SK-N-SH (cell line): Measurements from ENCODE around the gene FLT1. TPM values are rescaled to one million over a fixed set of nuclear protein-coding genes. Genes with fewer than 3 reads are reported as not detected.

Experiments
- CTCF ChIA-PET: fragments of 300-600, 350-600 bp; formaldehyde crosslinking; extraction: SDS; loops from one replicate; lab custom pipeline; 2021; lab: Yijun Ruan, JAX
- POLR2A ChIA-PET: fragments of 350-600 bp; sonication (Branson Sonifier 250); formaldehyde crosslinking; extraction: SDS; loops from one replicate; lab custom pipeline; 2020; ENCODE audit warnings: antibody characterized with exemption, inconsistent platforms; lab: Yijun Ruan, JAX
- DNase-seq: peaks from one replicate; pipeline ENCODE4 v3.0.0; 2012
- H2AFZ ChIP-seq: fragments of 200-600 bp; sonication (generic); 2 replicates; pipeline ENCODE4 v1.8.1; 2016; ENCODE audit warnings: antibody characterized with exemption, mild to moderate bottlenecking, low read depth
- H3F3A ChIP-seq: fragments of 200-600 bp; sonication (generic); replicated peaks from 2 replicates; pipeline ENCODE3; 2016; ENCODE audit warnings: antibody characterized with exemption, mild to moderate bottlenecking; ENCODE audit not compliant: insufficient read depth
- H3K27ac ChIP-seq, 2 experiments: fragments of 200-500 bp in 1 of 2; fragments of 200-600 bp in 1 of 2; sonication (Bioruptor generic) in 1 of 2; sonication (generic), shearing (Covaris generic) in 1 of 2; 2 replicates each; pipeline versions ENCODE4 v1.5.1 to v1.6.1; 2014 to 2016; ENCODE audit warnings: low read depth in 2 of 2, inconsistent platforms in 1 of 2, low read length in 1 of 2, mild to moderate bottlenecking in 1 of 2, mixed read lengths in 1 of 2
- H3K27me3 ChIP-seq: fragments of 200-600 bp; sonication (generic), shearing (Covaris generic); 2 replicates; pipeline ENCODE4 v1.6.1; 2016; ENCODE audit warnings: mixed run types; ENCODE audit not compliant: insufficient read depth
- H3K36me3 ChIP-seq, 2 experiments: fragments of 200-500 bp in 1 of 2; fragments of 200-600 bp in 1 of 2; sonication (Bioruptor generic) in 1 of 2; sonication (generic) in 1 of 2; replicated peaks in 1 of 2; 2 replicates each; pipeline versions ENCODE3 to v1.5.1; 2014 to 2016; ENCODE audit warnings: low read length in 1 of 2, mild to moderate bottlenecking in 1 of 2; ENCODE audit not compliant: insufficient read depth in 2 of 2, control insufficient read depth in 1 of 2
- H3K4me1 ChIP-seq, 2 experiments: fragments of 200-500 bp in 1 of 2; fragments of 200-600 bp in 1 of 2; sonication (Bioruptor generic) in 1 of 2; sonication (generic), shearing (Covaris generic) in 1 of 2; 2 replicates each; pipeline versions ENCODE4 v1.5.1 to v1.6.1; 2014 to 2016; ENCODE audit warnings: low read depth in 1 of 2, low read length in 1 of 2, mixed run types in 1 of 2; ENCODE audit not compliant: insufficient read depth in 2 of 2, control insufficient read depth in 1 of 2
- H3K4me2 ChIP-seq: fragments of 200-600 bp; sonication (generic), shearing (Covaris generic); 2 replicates; pipeline ENCODE4 v1.6.1; 2017; ENCODE audit warnings: mixed run types
- H3K4me3 ChIP-seq, 2 experiments: fragments of 200-500 bp in 1 of 2; fragments of 200-600 bp in 1 of 2; sonication (Bioruptor generic) in 1 of 2; sonication (generic), shearing (Covaris generic) in 1 of 2; 2 replicates each; pipeline versions ENCODE4 v1.5.1 to v1.8.1; 2014 to 2016; ENCODE audit warnings: low read depth in 2 of 2, inconsistent platforms in 1 of 2, low read length in 1 of 2, mild to moderate bottlenecking in 1 of 2, mixed read lengths in 1 of 2, moderate library complexity in 1 of 2
- H3K79me2 ChIP-seq: fragments of 200-600 bp; sonication (generic); 2 replicates; pipeline ENCODE4 v1.8.1; 2017; ENCODE audit warnings: mild to moderate bottlenecking; ENCODE audit not compliant: insufficient read depth
- H3K9ac ChIP-seq: fragments of 200-600 bp; sonication (generic); 2 replicates; pipeline ENCODE4 v1.6.1; 2017; ENCODE audit warnings: mixed run types
- H3K9me2 ChIP-seq: fragments of 200-600 bp; sonication (generic); 2 replicates; pipeline ENCODE4 v1.6.1; 2017; ENCODE audit warnings: mixed run types
- H3K9me3 ChIP-seq: fragments of 200-600 bp; sonication (generic); 2 replicates; pipeline ENCODE4 v1.6.1; 2017; ENCODE audit warnings: mixed run types, mild to moderate bottlenecking, moderate library complexity
- H4K20me1 ChIP-seq: fragments of 200-600 bp; sonication (generic); 2 replicates; pipeline ENCODE4 v1.6.1; 2017; ENCODE audit warnings: mild to moderate bottlenecking, mixed run types; ENCODE audit not compliant: insufficient read depth
- CHD2 ChIP-seq: fragments of 150-350 bp; IDR thresholded peaks from 2 replicates; pipeline ENCODE4 v1.6.1; 2018; ENCODE audit warnings: low read length; ENCODE audit not compliant: partially characterized antibody
- CTCF ChIP-seq: fragments of 200-600 bp; sonication (generic); IDR thresholded peaks from 2 replicates; pipeline ENCODE4 v1.6.1; 2017; ENCODE audit warnings: antibody characterized with exemption, mild to moderate bottlenecking, moderate library complexity
- EP300 ChIP-seq, 2 experiments: IDR thresholded peaks; 2 replicates each; pipeline versions ENCODE4 v1.4.0 to v1.6.1; 2012; ENCODE audit warnings: borderline replicate concordance in 1 of 2, low read depth in 1 of 2, low read length in 1 of 2
- EZH2phosphoT487 ChIP-seq: fragments of 200-600 bp; sonication (generic); IDR thresholded peaks from 2 replicates; pipeline ENCODE4 v1.6.1; 2017; ENCODE audit warnings: low read depth, mixed run types, mild to moderate bottlenecking, antibody characterized with exemption, moderate library complexity, borderline replicate concordance
- FOXJ3 ChIP-seq: sonication (generic); formaldehyde crosslinking; IDR thresholded peaks from 2 replicates; pipeline ENCODE4 v1.5.1; 2020; ENCODE audit warnings: mild to moderate bottlenecking, missing genetic modification reagents
- IRF3 ChIP-seq: fragments of 150-350 bp; IDR thresholded peaks from 2 replicates; pipeline ENCODE4 v1.6.1; 2016; ENCODE audit warnings: mild to moderate bottlenecking, low read depth, low read length
- NFIC ChIP-seq: IDR thresholded peaks from 2 replicates; pipeline ENCODE4 v1.4.0; 2012; ENCODE audit warnings: borderline replicate concordance
- PBX3 ChIP-seq: IDR thresholded peaks from 2 replicates; pipeline ENCODE4; 2012
- RCOR1 ChIP-seq: fragments of 150-350 bp; IDR thresholded peaks from 2 replicates; pipeline ENCODE4 v1.6.1; 2017; ENCODE audit warnings: antibody characterized with exemption, low read length
- REST ChIP-seq: IDR thresholded peaks from 2 replicates; pipeline ENCODE4 v1.6.1; 2012; ENCODE audit warnings: mild to moderate bottlenecking, low read depth, low read length, moderate library complexity
- RFX5 ChIP-seq: IDR thresholded peaks from 2 replicates; pipeline ENCODE4 v1.6.1; 2012; ENCODE audit warnings: mild to moderate bottlenecking, improper control_type of control experiment, low read length
- RXRA ChIP-seq: IDR thresholded peaks from 2 replicates; pipeline ENCODE4 v1.4.0; 2012; ENCODE audit warnings: low read depth, mild to moderate bottlenecking, borderline replicate concordance
- USF2 ChIP-seq: fragments of 150-350 bp; IDR thresholded peaks from 2 replicates; pipeline ENCODE4 v1.6.1; 2017; ENCODE audit warnings: antibody characterized with exemption, low read length, low read depth, borderline replicate concordance
- YY1 ChIP-seq: IDR thresholded peaks from 2 replicates; pipeline ENCODE4 v1.4.0; 2012; ENCODE audit warnings: low read depth, mild to moderate bottlenecking
- WGBS: methylation state at CpG from one replicate; pipeline ENCODE4 v1.1.6; 2017; ENCODE audit warnings: low lambda C conversion rate; 5-methylcytosine and 5-hydroxymethylcytosine counted together
- polyA plus RNA-seq, 3 experiments: library from polyadenylated mRNA; depleted of rRNA; stranded (reverse); fragments of >200 nt; gene quantifications; 2 replicates each; pipeline ENCODE4 v1.2.3, GENCODE V29; 2012
- TF ChIP-seq, protein P1 (sequence below): IDR thresholded peaks from 2 replicates; pipeline ENCODE4 v1.4.0; 2012; ENCODE audit warnings: low read depth, borderline replicate concordance

Gene FLT1
- polyA plus RNA-seq, 1 of the 3 experiments (the other 2 are of a cell fraction) = 0.20 TPM

DNA sequence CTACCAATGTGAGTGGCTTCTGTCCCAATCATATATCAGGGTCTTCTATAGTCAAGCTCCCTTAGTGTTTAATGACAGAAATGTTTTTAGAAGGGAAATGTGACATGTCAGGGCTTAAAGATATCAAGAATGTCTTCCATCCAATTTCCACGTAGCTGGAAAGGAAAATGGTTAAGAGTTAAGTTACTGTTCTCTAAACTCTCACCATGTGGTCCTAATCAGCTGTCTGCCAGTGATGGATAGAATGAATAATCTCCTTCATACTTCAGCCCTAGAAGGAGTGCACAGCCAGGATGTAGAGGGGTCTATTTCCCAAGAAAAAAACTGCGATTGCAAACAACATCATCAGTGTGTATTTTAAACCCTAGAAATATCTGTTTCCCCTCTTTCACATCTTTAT, 36.3 kb downstream of the FLT1 start:
- H3K4me2 ChIP-seq = no peak overlapping the region
- TF ChIP-seq IRF3 = no peak
- no peak for TF ChIP-seq YY1
- no peak for TF ChIP-seq PBX3
- no peak for TF ChIP-seq EP300 (IDR thresholded peaks at IDR 0.05; ENCODE audit: borderline replicate concordance in 1 of 2, low read depth in 1 of 2, low read length in 1 of 2)
- no peak for TF ChIP-seq RXRA
- TF ChIP-seq CTCF = no peak
- TF ChIP-seq NFIC = no peak
- no peak for TF ChIP-seq RFX5
- TF ChIP-seq, protein P1, sequence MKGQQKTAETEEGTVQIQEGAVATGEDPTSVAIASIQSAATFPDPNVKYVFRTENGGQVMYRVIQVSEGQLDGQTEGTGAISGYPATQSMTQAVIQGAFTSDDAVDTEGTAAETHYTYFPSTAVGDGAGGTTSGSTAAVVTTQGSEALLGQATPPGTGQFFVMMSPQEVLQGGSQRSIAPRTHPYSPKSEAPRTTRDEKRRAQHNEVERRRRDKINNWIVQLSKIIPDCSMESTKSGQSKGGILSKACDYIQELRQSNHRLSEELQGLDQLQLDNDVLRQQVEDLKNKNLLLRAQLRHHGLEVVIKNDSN = no peak
- TF ChIP-seq EZH2phosphoT487 = no peak
- TF ChIP-seq, all 33 proteins: peak for 0
- ChIA-PET POLR2A (no interaction called here), CTCF (no interaction called here)
- no peak overlapping the region for H3K4me3 ChIP-seq
- H3K79me2 ChIP-seq = no peaks in the 10 kb centered on the region
- no peaks in the 10 kb centered on the region for H3K36me3 ChIP-seq
- H3K9me2 ChIP-seq = no peaks in the 10 kb centered on the region
- no peak overlapping the region for H2AFZ ChIP-seq
- no peaks in the 10 kb centered on the region for H3F3A ChIP-seq
- H3K9ac ChIP-seq = no peak overlapping the region
- H3K27me3 ChIP-seq = peaks cover 12% of the 10 kb centered on the region; the same call in 1 of the 2 replicates
- no peaks in the 10 kb centered on the region for H3K4me1 ChIP-seq
- no peaks in the 10 kb centered on the region for H3K9me3 ChIP-seq
- H4K20me1 ChIP-seq = no peaks in the 10 kb centered on the region
- 20% methylated on average over 2 of the region's 2 CpGs for WGBS
- no peak for DNase-seq
- H3K27ac ChIP-seq = no peak overlapping the region

- no peak overlapping the region for H3K9ac ChIP-seq
- no peaks in the 10 kb centered on the region for H3K9me3 ChIP-seq
- H3K4me3 ChIP-seq = no peak overlapping the region
- H3K36me3 ChIP-seq = no peaks in the 10 kb centered on the region
- WGBS = 27% methylated on average over 7 of the region's 7 CpGs
- no peak overlapping the region for H3K4me2 ChIP-seq
- H3K27ac ChIP-seq = no peak overlapping the region
- DNase-seq = no peak
- no peaks in the 10 kb centered on the region for H4K20me1 ChIP-seq
- ChIA-PET POLR2A (no interaction called here), CTCF (no interaction called here)
- no peak for TF ChIP-seq CHD2
- no peak for TF ChIP-seq YY1
- no peak for TF ChIP-seq EP300 (IDR thresholded peaks at IDR 0.05; ENCODE audit: borderline replicate concordance in 1 of 2, low read depth in 1 of 2, low read length in 1 of 2)
- TF ChIP-seq, protein P1 = no peak
- no peak for TF ChIP-seq FOXJ3 (CRISPR knock-in tag)
- no peak for TF ChIP-seq USF2
- no peak for TF ChIP-seq REST
- TF ChIP-seq RCOR1 = no peak
- no peaks in the 10 kb centered on the region for H3K79me2 ChIP-seq
- H3F3A ChIP-seq = no peaks in the 10 kb centered on the region
- H3K4me1 ChIP-seq = no peaks in the 10 kb centered on the region
- H3K27me3 ChIP-seq = peaks cover 13% of the 10 kb centered on the region; the same call in 1 of the 2 replicates
- H2AFZ ChIP-seq = no peak overlapping the region
- H3K9me2 ChIP-seq = no peaks in the 10 kb centered on the region
Measured at GRCh38 chr13:28458051-28458450, 36.9 kb downstream of the FLT1 start.
